Heart left ventricle (tissue), 13 donors: ENCODE measurements around the gene EEF1AKMT3.

ENCODE experiments used
- POLR2A ChIP-seq, 2 donors: fragments of 450-650 bp; IDR thresholded peaks; one replicate each; pipeline ENCODE4 v1.6.1; 2017; ENCODE audit warnings: antibody characterized with exemption in 2 of 2, mild to moderate bottlenecking in 2 of 2, moderate library complexity in 2 of 2
- TF ChIP-seq, protein P1 (sequence below), 12 donors: fragments of 200-600 bp; sonication (generic) in 4 of 12; IDR thresholded peaks; one replicate each; pipeline versions ENCODE4 v1.5.0 to v1.8.0; 2018 to 2022; ENCODE audit warnings: antibody characterized with exemption in 12 of 12, mild to moderate bottlenecking in 5 of 12
- donor health status: ischemic (EF 13 %, LVEDD 7.1; RV severe dilation, severe dysfunction).
- donor health status: DM: no; HTN: yes; CAD: no.
- donor health status: DM: no; HTN: no; CAD: no.
- donor health status: ischemic (EF 25% LVEDD 6.9; RV normal size, moderate dysfunction).
- donor health status: ischemic (EF 25% LVEDD 5.7; RV mildly dilated, moderate dysfunction).
- donor health status: ischemic (EF 35%, LVEDD 5.7; RV mildly dilated, moderate dysfunction).
- donor health status: nonischemic (EF 11% LVEDD 7.7; RV severe dilation, severe dysfunction).
- donor health status: DM: yes; HTN: yes; CAD: no.
- donor health status: PGD.
- donor health status: ischemic (EF 29% LVEDD 5.4; RV normal size, mild dysfunction).
- donor health status: nonischemic (EF 23%, LVEDD 6.1; RV moderate dilation, normal function).

DNA sequence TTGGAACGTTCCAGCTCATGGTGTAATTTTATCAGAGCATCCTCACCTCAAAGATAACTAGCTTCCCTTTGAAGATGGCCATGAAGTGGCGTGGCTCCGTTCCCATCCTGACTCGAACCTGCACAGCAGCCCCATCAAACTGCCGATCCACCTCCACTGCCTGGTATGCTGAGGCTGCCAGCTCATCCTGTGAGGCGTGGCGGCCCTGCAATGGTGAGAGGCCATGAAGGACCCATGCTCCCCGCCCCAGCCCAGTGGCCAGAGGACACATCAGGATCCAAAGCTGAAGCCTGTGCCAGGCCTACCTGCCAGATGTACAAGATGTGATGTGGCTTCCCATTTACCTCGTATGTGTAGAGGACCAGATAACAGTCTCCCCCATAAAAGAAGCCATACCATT is 34.9 kb downstream of the EEF1AKMT3 start:
- TF ChIP-seq, protein P1, sequence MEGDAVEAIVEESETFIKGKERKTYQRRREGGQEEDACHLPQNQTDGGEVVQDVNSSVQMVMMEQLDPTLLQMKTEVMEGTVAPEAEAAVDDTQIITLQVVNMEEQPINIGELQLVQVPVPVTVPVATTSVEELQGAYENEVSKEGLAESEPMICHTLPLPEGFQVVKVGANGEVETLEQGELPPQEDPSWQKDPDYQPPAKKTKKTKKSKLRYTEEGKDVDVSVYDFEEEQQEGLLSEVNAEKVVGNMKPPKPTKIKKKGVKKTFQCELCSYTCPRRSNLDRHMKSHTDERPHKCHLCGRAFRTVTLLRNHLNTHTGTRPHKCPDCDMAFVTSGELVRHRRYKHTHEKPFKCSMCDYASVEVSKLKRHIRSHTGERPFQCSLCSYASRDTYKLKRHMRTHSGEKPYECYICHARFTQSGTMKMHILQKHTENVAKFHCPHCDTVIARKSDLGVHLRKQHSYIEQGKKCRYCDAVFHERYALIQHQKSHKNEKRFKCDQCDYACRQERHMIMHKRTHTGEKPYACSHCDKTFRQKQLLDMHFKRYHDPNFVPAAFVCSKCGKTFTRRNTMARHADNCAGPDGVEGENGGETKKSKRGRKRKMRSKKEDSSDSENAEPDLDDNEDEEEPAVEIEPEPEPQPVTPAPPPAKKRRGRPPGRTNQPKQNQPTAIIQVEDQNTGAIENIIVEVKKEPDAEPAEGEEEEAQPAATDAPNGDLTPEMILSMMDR (IDR thresholded peaks at IDR 0.05) = no peak
- no peak for TF ChIP-seq POLR2A (IDR thresholded peaks at IDR 0.05)
